Measurements from ENCODE around the gene DDI2. TPM values are rescaled to one million over a fixed set of nuclear protein-coding genes. Genes with fewer than 3 reads are reported as not detected.
"Not testable (repeated sequence)": the region's sequence is repeated elsewhere in the genome, so short reads cannot be mapped to it uniquely, and the experiment has no call there.

DDI2 gene
- total RNA-seq: 11.1 and 14.3 TPM in 2 replicates

DNA sequence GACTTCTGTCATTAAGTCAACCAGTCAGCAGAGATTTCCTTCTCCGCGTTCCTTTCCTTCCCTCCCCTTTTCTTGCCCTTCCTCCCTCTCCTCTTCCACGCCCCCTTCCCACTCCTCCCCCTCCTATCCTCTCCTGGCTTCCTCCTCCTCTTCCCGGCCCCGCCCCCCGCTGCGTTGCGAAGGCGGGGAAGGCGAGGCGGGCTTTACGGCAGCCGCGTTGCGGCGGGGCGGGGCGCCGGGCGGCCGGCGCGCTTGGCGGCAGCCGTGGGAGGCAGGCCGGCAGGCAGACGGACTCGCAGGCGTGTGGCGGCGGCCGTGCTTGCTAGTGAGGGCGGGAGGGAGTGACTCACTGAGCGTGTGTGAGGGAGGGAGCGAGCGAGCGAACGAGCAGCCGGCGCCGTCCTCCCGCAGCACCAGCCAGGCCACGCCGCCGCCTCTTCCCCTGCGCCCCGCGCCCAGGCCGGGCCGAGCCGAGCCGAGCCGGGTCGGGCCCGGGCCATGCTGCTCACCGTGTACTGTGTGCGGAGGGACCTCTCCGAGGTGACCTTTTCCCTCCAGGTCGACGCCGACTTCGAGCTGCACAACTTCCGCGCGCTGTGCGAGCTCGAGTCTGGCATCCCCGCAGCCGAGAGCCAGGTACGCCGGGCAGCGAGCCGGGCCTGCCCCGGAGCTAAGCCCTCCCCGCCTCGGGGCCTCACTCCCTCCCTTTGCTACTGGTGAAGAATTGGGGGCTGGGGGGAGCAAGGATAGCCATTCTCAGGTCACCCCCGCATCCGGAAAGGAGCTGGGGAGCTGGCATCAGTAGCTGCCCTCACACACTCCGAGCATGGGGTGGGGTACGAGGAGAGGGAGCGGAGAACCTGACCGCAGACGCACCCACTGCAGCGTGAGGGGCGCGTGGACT is at the start of gene DDI2:
TSS of gene DDI2 (plus strand) at position 286 of the 904 bp plus-strand sequence. CDS start at position 499, 213 bp downstream.
- DNase-seq (ENCODE audit: low read depth in 2 of 2): peak; percentile 96 to 97

DNA sequence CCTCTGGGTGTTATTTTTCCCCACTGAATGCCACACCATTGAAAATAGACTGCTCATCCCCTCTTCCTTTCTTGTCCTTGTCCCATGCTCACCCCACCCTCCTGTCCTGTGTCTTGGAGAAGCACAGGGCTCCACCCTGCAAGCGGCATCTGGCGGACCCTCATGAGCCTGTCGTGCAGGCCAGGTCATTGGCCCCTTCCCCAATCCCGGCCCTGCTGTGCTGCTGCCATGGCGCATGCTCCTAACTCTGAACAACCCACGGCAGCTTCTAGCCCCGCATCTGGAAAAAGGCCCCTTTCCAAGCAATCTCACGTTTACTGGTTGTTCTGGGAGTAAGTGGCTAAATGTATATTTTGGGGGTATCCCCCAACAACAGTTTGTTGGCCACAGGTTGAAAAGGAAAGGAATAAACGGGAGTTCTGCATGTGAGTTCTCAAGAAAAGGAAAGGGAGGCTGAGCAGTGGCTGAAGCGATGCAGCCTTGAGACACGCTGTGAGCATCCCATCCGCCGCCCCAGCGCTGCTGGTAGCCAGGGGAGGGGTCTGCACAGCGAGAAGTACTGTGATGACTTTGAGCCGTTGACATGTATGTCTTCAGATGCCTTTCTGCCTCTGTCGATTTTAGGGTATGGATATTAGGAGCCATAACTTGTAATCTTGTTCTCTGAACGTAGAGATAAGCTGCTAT is 48.7 kb upstream of the DDI2 start:
- DNase-seq (ENCODE audit: low read depth in 2 of 2): no peak

- no peak for DNase-seq (ENCODE audit: low read depth in 2 of 2)
These were observed 46.4 kb upstream of the DDI2 start for GRCh38 chr1:15570861-15571260.

DNA sequence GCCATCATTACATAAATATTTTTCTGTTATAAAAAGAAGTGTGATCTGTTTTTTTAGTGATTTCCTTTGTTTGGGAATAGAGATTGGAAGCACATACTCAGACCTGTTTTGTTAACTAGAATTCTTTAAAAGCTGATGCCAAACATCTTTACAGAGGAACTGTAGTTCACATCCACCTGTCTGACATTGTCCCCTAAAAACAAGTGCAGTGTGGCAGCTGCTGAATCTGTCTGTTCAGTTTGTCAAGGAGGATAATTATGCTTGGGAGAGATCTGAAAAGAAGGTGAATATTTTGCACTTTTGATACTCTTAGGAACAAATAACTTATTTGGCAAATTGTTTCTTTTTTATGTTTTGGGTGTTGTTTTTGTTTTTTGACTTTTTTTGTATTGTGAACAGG is 46.0 kb upstream of the DDI2 start:
- no peak for DNase-seq (ENCODE audit: low read depth in 2 of 2)

DNA sequence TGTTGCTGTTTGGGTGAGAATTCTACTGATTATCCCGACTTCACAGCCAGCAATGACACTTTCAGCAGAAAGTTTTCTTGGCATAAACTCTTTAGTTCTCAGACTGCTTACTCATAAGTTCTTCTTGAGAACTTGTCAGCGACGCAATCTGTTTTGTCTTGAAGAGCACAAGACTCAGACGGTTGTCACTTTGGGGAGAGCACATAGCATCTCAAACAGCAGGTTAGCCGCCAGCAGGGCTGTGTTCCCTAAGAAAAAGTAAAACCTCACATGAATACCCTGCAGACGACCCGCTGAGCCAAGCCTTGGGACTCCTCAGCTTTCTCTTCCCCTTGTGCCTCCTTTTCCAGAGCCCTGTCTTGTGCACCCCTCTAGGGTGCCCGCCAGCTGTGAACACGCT is 43.8 kb upstream of the DDI2 start:
- DNase-seq (ENCODE audit: low read depth in 2 of 2): no peak

GRCh38 chr1:15574741-15575140 is 42.5 kb upstream of the DDI2 start:
- no peak for DNase-seq (ENCODE audit: low read depth in 2 of 2)

- no peak for DNase-seq (ENCODE audit: low read depth in 2 of 2)
These were observed 41.6 kb upstream of the DDI2 start for GRCh38 chr1:15575549-15576150.

- DNase-seq (ENCODE audit: low read depth in 2 of 2): peak; percentile 16 to 49
These were observed 39.6 kb upstream of the DDI2 start for GRCh38 chr1:15577691-15578090.

DNA sequence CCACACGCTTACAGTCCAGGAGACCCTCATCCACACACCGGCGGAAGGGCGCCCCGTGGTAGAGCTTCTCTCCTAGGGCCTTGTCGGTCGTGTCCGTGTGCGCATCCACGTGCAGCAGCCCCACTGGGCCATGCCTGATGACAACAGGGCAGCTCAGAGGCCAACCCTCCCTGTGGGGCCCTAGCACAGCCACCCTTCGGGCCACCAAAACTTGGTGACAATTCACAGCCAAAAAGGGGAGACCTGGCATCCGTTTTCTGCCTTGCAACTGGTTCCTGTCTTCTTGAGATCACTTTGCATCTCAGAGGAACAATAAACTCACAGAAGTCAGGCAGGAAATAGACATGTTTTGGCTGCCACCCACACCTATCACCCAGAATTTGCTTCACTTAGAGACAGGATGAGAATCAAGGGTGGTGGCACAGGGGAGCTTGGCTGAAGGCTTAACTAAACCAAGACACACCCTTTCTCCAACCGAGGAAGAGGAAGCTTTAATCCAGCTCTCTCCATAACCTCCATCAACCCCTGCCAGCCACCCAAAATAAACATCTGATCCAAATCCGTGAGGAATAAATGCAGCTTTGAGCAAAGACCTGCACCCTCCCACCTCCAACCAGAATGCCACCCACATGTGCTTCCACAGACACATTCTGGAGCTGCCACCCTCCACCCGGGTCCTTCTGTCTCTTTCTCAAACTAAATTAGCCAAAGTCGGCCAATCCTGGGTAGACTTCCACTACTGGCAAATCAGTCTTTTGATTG is 38.2 kb upstream of the DDI2 start:
- no peak for DNase-seq (ENCODE audit: low read depth in 2 of 2)

DNA sequence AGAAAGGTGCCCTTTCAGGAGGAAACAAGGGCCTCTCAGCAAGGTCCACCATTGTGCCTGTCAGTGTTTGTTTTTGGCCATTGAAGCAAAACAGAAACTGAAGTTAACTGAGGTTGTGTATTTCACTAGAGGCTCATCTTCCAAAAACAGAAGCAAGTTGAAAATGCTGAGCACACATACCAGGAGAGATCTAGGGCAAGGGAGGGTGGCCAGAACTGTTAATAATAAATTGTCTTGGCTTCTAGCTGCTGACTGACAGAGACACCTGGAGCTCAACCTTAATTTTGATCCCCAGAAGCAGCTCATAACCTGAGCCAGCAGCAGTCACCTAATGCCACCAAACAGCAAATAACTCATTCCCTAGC is 37.6 kb upstream of the DDI2 start:
- no peak for DNase-seq (ENCODE audit: low read depth in 2 of 2)

DNA sequence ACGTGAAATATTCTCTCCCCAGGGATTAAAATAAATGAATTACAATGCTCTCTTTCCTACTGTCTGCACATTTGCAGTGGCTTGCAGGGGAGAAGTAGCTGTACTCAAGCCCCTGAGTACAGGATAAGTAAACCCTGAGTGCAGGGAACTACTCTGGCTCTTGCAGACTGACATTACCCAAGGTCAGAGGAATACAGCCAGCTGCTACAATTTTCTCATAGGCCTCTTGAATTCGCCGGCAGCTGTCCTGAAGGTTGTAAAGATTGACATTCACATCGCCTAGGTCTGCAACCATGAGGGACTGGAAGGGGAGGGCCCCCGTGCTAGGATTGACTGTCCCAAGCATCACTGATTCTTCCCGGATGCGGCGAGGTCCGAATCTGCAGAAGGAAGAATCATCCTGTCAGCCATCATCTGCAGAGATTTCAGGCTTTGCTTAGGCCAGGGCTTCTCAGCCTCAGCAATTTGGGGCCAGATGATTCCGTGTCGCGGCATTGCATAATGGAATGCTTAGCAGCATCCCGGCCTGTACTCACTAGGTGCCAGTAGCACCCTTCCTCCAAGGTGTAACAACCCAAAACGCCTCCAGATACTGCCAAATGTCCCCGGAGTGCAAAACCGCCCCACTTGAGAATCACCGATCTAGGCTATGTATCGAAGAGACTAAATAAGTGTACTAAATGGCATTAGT is 34.1 kb upstream of the DDI2 start:
- no peak for DNase-seq (ENCODE audit: low read depth in 2 of 2)

DNA sequence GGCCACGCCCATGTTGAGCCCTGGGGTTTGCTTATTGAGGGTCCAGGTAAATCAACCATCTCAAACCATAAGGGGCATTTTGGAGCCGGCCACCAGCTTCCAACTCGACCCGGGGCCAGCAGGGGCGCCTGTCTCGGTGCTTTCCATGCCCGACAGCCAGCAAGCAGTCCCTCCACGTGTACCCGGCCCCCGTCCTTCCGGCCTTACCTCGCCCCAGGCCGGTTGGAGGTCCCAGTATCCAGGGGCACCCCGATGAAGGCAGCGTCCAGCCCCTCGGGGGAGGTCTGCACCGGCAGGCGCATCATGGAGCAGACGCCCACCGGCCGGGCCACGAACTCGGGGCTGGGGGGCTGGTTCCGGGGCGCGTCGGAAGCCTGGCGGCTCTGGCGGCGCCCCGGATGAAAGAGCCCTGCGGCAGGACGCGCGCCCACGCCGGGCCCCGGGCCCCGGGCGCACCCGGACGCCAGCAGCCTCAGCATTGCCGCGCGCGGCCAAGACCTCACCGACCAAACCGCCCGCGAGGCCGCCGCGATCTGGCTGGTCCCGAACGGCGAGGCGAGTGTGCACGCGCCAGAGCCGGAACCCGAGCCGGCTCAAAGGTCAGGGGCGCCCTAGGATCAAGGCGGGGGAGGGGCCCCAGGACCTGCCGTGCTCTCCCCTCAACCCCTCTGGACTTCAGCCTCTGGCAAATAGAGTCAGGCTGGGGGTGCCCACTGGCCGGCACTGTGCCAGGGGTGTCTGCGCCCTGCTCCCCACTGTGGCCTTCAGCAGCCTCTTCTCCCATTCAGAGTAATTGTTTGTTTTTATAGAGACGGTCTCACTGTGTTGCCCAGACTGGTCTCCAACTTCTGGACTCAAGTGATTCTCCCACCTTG is 32.5 kb upstream of the DDI2 start, which contains the start of gene AGMAT:
TSS of gene AGMAT (minus strand) at position 563 of the 875 bp plus-strand sequence. CDS start at position 479, 84 bp downstream.
- peak; percentile 18 to 33 for DNase-seq (ENCODE audit: low read depth in 2 of 2)

- DNase-seq (ENCODE audit: low read depth in 2 of 2): no peak
These were observed 25.0 kb upstream of the DDI2 start for GRCh38 chr1:15592285-15592684.

DNA sequence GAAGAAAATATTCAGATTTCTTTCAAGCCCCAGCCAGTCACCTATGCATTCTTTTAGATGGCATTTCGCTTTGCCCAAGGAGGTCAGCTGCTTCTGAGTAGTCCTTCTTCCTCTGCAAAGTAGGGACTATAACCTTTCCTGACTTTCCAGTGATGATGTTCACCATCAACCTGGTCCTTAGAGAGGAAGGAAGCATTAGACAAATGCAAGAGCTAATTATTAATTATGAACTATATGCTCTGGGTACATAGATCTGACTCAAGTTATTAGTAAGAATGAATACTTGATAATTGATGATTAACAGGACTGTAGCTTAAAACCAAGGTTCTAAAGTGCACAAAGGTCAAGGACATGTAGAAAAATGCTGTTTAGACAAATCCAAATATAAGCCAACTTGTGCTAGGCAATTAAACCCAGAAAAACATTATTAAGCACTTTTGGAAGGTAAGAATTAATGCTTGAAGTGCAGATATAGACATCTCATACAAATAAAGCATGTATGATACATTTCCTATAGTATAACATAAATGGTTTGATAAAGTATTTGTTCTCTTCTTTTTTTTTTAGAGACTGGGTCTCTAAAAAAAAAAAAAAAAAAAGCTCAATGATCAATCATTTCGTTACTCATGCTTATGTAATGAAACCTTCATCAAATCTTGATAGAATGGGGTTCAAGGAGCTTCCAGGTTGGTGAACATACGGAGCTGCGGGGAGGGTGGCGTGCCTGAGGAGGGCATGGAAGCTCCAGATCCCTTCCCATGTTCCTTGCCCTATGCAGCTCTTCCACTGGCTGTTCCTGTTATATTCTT is 21.2 kb upstream of the DDI2 start:
- no peak for DNase-seq (ENCODE audit: low read depth in 2 of 2)

- no peak for DNase-seq (ENCODE audit: low read depth in 2 of 2)
These were observed 18.8 kb upstream of the DDI2 start for GRCh38 chr1:15598436-15598835.

- peak; percentile 91 to 96 for DNase-seq (ENCODE audit: low read depth in 2 of 2)
These were observed 13.9 kb upstream of the DDI2 start for GRCh38 chr1:15603050-15603965.

DNA sequence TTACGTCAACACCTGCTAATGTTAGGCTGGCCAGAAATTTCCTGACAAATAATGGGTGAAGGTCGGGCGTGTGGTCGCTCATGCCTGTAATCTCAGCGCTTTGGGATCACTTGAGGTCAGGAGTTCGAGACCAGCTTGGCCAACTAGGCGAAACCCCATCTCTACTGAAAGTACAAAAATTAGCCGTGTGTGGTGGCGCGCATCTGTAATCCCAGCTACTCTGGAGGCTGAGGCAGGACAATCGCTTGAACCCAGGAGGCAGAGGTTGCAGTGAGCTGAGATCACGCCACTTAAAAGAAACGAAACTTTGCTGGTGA is 13.3 kb upstream of the DDI2 start:
- not testable (repeated sequence) for DNase-seq (ENCODE audit: low read depth in 2 of 2)

DNA sequence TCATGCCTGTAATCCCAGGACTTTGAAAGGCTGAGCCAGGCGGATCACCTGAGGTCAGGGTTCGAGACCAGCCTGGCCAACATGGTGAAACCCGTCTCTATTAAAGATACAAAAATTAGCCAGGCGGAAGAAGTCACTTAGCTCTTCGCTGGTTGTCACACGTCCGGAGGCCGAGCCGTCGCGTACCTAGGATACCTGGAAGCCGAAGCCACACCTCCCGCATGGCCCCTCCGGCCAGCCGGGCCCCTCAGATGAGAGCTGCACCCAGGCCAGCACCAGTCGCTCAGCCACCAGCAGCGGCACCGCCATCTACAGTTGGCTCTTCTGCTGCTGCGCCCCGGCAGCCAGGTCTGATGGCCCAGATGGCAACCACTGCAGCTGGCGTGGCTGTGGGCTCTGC is 12.9 kb upstream of the DDI2 start:
- not testable (repeated sequence) for DNase-seq (ENCODE audit: low read depth in 2 of 2)
